HUES48 (cell line): Measurements from ENCODE around the gene AP2A1.
"Not testable (repeated sequence)": the region's sequence is repeated elsewhere in the genome, so short reads cannot be mapped to it uniquely, and the experiment has no call there.

Experiments
- H3K27ac ChIP-seq: one replicate; pipeline ENCODE4 v1.7.0; 2013; ENCODE audit warnings: low read depth, low read length, inconsistent platforms
- H3K27me3 ChIP-seq: 2 replicates; pipeline ENCODE4 v1.6.1; 2013; ENCODE audit warnings: mild to moderate bottlenecking, low read length; ENCODE audit not compliant: control insufficient read depth, insufficient read depth
- H3K36me3 ChIP-seq: 2 replicates; pipeline ENCODE4 v1.6.1; 2013; ENCODE audit warnings: low read length; ENCODE audit not compliant: control insufficient read depth, insufficient read depth
- H3K4me1 ChIP-seq: 2 replicates; pipeline ENCODE4 v1.6.1; 2013; ENCODE audit warnings: mild to moderate bottlenecking, low read length; ENCODE audit not compliant: control insufficient read depth, insufficient read depth
- H3K4me3 ChIP-seq: 2 replicates; pipeline ENCODE4 v1.5.1; 2013; ENCODE audit warnings: mild to moderate bottlenecking, low read depth, low read length
- H3K9ac ChIP-seq: 2 replicates; pipeline ENCODE4 v1.6.1; 2013; ENCODE audit warnings: mild to moderate bottlenecking, low read depth, low read length, moderate library complexity
- H3K9me3 ChIP-seq: 2 replicates; pipeline ENCODE4 v1.6.1; 2013; ENCODE audit warnings: low read length; ENCODE audit not compliant: control insufficient read depth, insufficient read depth

AP2A1 gene

DNA sequence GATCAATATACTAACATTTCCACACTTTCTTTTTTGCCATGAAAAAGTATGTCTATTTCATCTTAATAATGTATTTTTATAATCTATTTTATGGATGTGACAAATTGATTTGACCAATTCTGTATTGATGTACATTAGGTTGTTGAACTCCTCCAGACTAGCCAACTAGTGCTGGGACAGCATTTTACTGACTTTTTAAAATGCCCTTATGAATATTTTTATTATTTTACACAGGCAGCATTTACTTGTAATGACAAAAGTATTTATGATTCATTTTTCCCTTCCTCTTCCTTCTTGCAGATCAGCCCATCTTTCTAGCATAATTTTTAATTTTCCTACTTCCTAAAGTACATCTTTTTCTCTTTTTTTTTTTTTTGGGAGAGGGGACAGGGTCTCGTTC, 47.2 kb downstream of the AP2A1 start:
- H3K27ac ChIP-seq = peak overlapping the region; percentile 97
- no peaks in the 10 kb centered on the region for H3K36me3 ChIP-seq
- H3K9me3 ChIP-seq = no peaks in the 10 kb centered on the region
- H3K4me3 ChIP-seq = no peak overlapping the region
- peaks cover 13% of the 10 kb centered on the region for H3K4me1 ChIP-seq
- no peak overlapping the region for H3K9ac ChIP-seq
- H3K27me3 ChIP-seq = no peaks in the 10 kb centered on the region

- H3K4me3 ChIP-seq = peak overlapping the region; percentile 71; the same call in 1 of the 2 replicates
- H3K9ac ChIP-seq = no peak overlapping the region
- no peaks in the 10 kb centered on the region for H3K9me3 ChIP-seq
- peaks cover 13% of the 10 kb centered on the region; the same call in 1 of the 2 replicates for H3K36me3 ChIP-seq
- peaks cover 11% of the 10 kb centered on the region for H3K4me1 ChIP-seq
- peak overlapping the region; percentile 49 for H3K27ac ChIP-seq
- no peaks in the 10 kb centered on the region for H3K27me3 ChIP-seq
Measured at GRCh38 chr19:49816590-49816989, 49.8 kb downstream of the AP2A1 start.

- Histone ChIP-seq H3K4me3 (peak within 1 kb of the TSS; percentile 71), H3K27ac (peak within 1 kb of the TSS; percentile 76), H3K9me3 (no peaks in the 10 kb centered on the region), H3K4me1 (peaks cover 8% of the 10 kb centered on the region; the same call in 1 of the 2 replicates), H3K36me3 (peaks cover 14% of the 10 kb centered on the region), H3K27me3 (no peaks in the 10 kb centered on the region), H3K9ac (peak within 1 kb of the TSS; percentile 89)
Measured at GRCh38 chr19:49817964-49818648, 51.3 kb downstream of the AP2A1 start, which contains the start of gene MED25. TSS of gene MED25 (plus strand) at chr19:49818289. CDS start at chr19:49818342, 53 bp downstream.

GRCh38 chr19:49818649-49819370, 52.0 kb downstream of the AP2A1 start:
- H3K4me1 ChIP-seq = peaks cover 7% of the 10 kb centered on the region; the same call in 1 of the 2 replicates
- H3K9me3 ChIP-seq = no peaks in the 10 kb centered on the region
- peak overlapping the region; percentile 71 for H3K4me3 ChIP-seq
- peaks cover 21% of the 10 kb centered on the region for H3K36me3 ChIP-seq
- H3K9ac ChIP-seq = peak overlapping the region; percentile 89
- H3K27ac ChIP-seq = peak overlapping the region; percentile 76
- H3K27me3 ChIP-seq = no peaks in the 10 kb centered on the region

DNA sequence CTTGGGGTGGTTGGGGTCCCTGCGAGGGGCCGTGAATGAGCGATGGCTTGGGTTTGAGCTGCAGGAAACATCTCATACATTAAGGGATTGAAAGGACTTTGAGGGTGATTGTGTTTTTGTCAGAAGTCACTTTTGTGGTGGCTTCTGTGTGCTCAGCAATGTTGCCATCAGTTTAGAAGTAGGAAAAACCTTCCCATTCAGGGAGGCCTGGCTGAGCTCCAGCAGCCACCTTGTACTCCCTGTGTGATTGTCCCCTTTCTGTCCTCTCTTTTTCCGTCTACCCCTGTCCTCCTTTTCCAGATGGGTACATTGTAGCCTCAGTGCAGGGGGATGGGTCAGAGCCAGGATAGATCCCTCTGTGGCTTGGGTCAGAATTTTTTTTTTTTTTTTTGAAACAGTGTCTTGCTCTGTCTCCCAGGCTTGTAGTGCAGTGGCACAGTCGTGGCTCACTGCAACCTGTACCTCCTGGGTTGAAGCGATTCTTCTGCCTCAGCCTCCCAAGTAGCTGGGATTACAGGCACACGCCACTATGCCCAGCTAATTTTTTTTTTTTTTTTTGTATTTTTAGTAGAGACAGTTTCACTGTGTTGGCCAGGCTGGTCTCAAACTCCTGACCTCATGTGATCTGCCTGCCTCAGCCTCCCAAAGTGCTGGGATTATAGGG, 52.8 kb downstream of the AP2A1 start:
- not testable (repeated sequence) for H3K27me3 ChIP-seq, H3K9ac ChIP-seq, H3K9me3 ChIP-seq, H3K4me1 ChIP-seq, H3K27ac ChIP-seq
- peaks cover 27% of the 10 kb centered on the region for H3K36me3 ChIP-seq
- peak overlapping the region; percentile 71 for H3K4me3 ChIP-seq

GRCh38 chr19:49820125-49820524, 53.3 kb downstream of the AP2A1 start:
- Histone ChIP-seq H3K9me3 (no peaks in the 10 kb centered on the region), H3K27me3 (no peaks in the 10 kb centered on the region), H3K36me3 (peaks cover 29% of the 10 kb centered on the region), H3K9ac (no peak overlapping the region), H3K4me1 (peaks cover 6% of the 10 kb centered on the region; the same call in 1 of the 2 replicates), H3K4me3 (no peak overlapping the region), H3K27ac (no peak overlapping the region)

DNA sequence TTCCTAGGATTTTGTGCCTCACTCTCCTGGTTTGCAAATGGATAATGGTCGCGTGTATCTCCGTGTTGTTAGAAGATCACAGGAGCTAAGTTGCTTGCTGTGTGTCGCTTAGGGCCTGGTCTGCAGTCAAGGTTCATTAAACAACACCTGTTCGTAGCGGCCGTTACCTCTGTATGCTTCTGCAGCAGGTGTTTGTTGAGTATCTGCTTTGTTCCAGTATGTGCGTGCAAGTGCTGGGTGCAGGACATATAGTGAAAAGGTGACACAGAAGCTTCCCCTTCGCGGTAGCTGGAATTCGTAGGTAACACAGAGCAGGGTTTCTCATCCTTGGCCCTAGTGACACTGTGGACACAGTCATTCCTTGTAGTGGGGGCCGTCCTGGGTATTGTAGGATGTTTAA, 56.7 kb downstream of the AP2A1 start:
- no peak overlapping the region for H3K4me3 ChIP-seq
- no peaks in the 10 kb centered on the region for H3K9me3 ChIP-seq
- peaks cover 37% of the 10 kb centered on the region for H3K36me3 ChIP-seq
- H3K4me1 ChIP-seq = peaks cover 6% of the 10 kb centered on the region; the same call in 1 of the 2 replicates
- H3K9ac ChIP-seq = no peak overlapping the region
- no peaks in the 10 kb centered on the region for H3K27me3 ChIP-seq
- H3K27ac ChIP-seq = no peak overlapping the region

- Histone ChIP-seq H3K27me3 (no peaks in the 10 kb centered on the region), H3K4me1 (no peaks in the 10 kb centered on the region), H3K36me3 (peaks cover 46% of the 10 kb centered on the region), H3K9me3 (no peaks in the 10 kb centered on the region), H3K4me3 (no peak overlapping the region), H3K27ac (no peak overlapping the region), H3K9ac (no peak overlapping the region)
Measured at GRCh38 chr19:49824662-49825061, 57.9 kb downstream of the AP2A1 start.

GRCh38 chr19:49827034-49827433, 60.2 kb downstream of the AP2A1 start:
- Histone ChIP-seq H3K9me3 (no peaks in the 10 kb centered on the region), H3K27me3 (no peaks in the 10 kb centered on the region), H3K4me3 (no peak overlapping the region), H3K36me3 (peaks cover 50% of the 10 kb centered on the region), H3K4me1 (no peaks in the 10 kb centered on the region), H3K27ac (no peak overlapping the region), H3K9ac (no peak overlapping the region)

GRCh38 chr19:49829200-49829599, 62.4 kb downstream of the AP2A1 start:
- no peaks in the 10 kb centered on the region for H3K27me3 ChIP-seq
- peaks cover 60% of the 10 kb centered on the region for H3K36me3 ChIP-seq
- H3K27ac ChIP-seq = no peak overlapping the region
- H3K9ac ChIP-seq = no peak overlapping the region
- H3K4me3 ChIP-seq = no peak overlapping the region
- H3K4me1 ChIP-seq = no peaks in the 10 kb centered on the region
- no peaks in the 10 kb centered on the region for H3K9me3 ChIP-seq

DNA sequence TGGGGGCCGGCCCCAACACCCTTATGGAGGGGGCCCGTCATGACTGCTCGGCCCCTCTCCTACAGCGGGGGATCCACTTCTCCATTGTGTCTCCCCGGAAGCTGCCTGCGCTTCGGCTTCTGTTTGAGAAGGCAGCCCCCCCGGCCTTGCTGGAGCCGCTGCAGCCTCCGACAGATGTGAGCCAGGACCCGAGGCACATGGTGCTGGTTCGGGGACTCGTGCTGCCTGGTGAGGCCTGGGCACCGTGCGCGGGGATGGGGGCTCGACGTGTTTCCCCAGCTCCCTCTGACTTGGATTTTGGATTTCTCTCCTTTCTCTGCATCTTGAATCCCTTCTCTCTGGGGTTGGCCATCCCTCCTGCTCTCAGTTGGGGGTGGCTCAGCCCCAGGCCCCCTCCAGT, 62.9 kb downstream of the AP2A1 start:
- Histone ChIP-seq H3K9ac (no peak overlapping the region), H3K27ac (no peak overlapping the region), H3K27me3 (no peaks in the 10 kb centered on the region), H3K9me3 (no peaks in the 10 kb centered on the region), H3K36me3 (peaks cover 63% of the 10 kb centered on the region), H3K4me1 (no peaks in the 10 kb centered on the region), H3K4me3 (no peak overlapping the region)
